Thoracic aorta (tissue), 2 donors: Measurements from ENCODE around the gene B9D1. TPM values are rescaled to one million over a fixed set of nuclear protein-coding genes. Genes with fewer than 3 reads are reported as not detected.
A peak's percentile ranks its signal among the peaks of the same experiment; 100 is the strongest.

Experiments used
- ATAC-seq: fragments of 150-250 bp; one replicate; pipeline ENCODE4 v1.8.0; 2017; ENCODE audit warnings: low read depth; ENCODE audit not compliant: insufficient number of reproducible peaks, low FRiP score
- DNase-seq: peaks from one replicate; pipeline ENCODE4 v3.0.0-alpha.2; 2020; ENCODE audit warnings: low spot score
- H3K27ac ChIP-seq, 2 donors: fragments of 200-600 bp; sonication (generic); 1 replicate in 1 of 2; 2 replicates in 1 of 2; pipeline ENCODE4 v1.5.1; 2016; ENCODE audit warnings: mild to moderate bottlenecking in 2 of 2, moderate library complexity in 2 of 2
- H3K27me3 ChIP-seq: fragments of 200-600 bp; sonication (generic); replicated peaks from 2 replicates; pipeline ENCODE4 v1.6.0; 2016; ENCODE audit warnings: mild to moderate bottlenecking; ENCODE audit not compliant: insufficient read depth
- H3K36me3 ChIP-seq: fragments of 200-600 bp; sonication (generic); one replicate; pipeline ENCODE4 v1.5.1; 2016
- H3K4me1 ChIP-seq, 2 donors: fragments of 200-600 bp; sonication (generic); 1 replicate in 1 of 2; 2 replicates in 1 of 2; pipeline versions ENCODE4 v1.5.1 to v1.6.0; 2016; ENCODE audit warnings: low read depth in 2 of 2, mild to moderate bottlenecking in 1 of 2; ENCODE audit not compliant: control insufficient read depth in 1 of 2
- H3K4me3 ChIP-seq: fragments of 200-600 bp; sonication (generic); 2 replicates; pipeline ENCODE4 v1.5.1; 2016; ENCODE audit warnings: mild to moderate bottlenecking
- H3K9me3 ChIP-seq: fragments of 200-600 bp; sonication (generic); 2 replicates; pipeline ENCODE4 v1.5.1; 2016
- CTCF ChIP-seq: fragments of 200-600 bp; sonication (generic); IDR thresholded peaks from one replicate; pipeline ENCODE4 v1.5.1; 2019; ENCODE audit warnings: antibody characterized with exemption
- total RNA-seq, 2 donors: library from RNA; depleted of rRNA; stranded (reverse); fragments of >200 nt; gene quantifications; one replicate each; pipeline versions ENCODE4 v1.1.0 to v1.2.3, GENCODE V29; 2016

Gene B9D1
- total RNA-seq, 2 donors from 2014 or later = 6.3 to 33.4 TPM

- Histone ChIP-seq H3K27ac (peak overlapping the region; percentile 77 to 87), H3K4me3 (no peak overlapping the region), H3K36me3 (no peaks in the 10 kb centered on the region), H3K9me3 (no peaks in the 10 kb centered on the region), H3K27me3 (no peaks in the 10 kb centered on the region), H3K4me1 (peaks cover 19 to 36% of the 10 kb centered on the region in 2 donors)
- peak; percentile 83 for DNase-seq
- no peak for TF ChIP-seq CTCF
- ATAC-seq = peak; percentile 64
Observed at GRCh38 chr17:19346351-19347255, 15.9 kb downstream of the B9D1 start.

GRCh38 chr17:19345486-19346350 is 16.8 kb downstream of the B9D1 start:
- DNase-seq = no peak
- no peaks in the 10 kb centered on the region for H3K9me3 ChIP-seq
- peaks cover 19 to 36% of the 10 kb centered on the region in 2 donors for H3K4me1 ChIP-seq
- peak overlapping the region; percentile 77 to 87 for H3K27ac ChIP-seq
- no peak overlapping the region for H3K4me3 ChIP-seq
- no peaks in the 10 kb centered on the region for H3K36me3 ChIP-seq
- H3K27me3 ChIP-seq = no peaks in the 10 kb centered on the region
- no peak for ATAC-seq
- no peak for TF ChIP-seq CTCF

GRCh38 chr17:19345067-19345460 is 17.5 kb downstream of the B9D1 start:
- Histone ChIP-seq H3K4me1 (peaks cover 19 to 36% of the 10 kb centered on the region in 2 donors), H3K4me3 (no peak overlapping the region), H3K27me3 (no peaks in the 10 kb centered on the region), H3K27ac (peak overlapping the region; percentile 77 to 87), H3K9me3 (no peaks in the 10 kb centered on the region), H3K36me3 (no peaks in the 10 kb centered on the region)
- ATAC-seq (no peak), DNase-seq (no peak)
- TF ChIP-seq CTCF = no peak

GRCh38 chr17:19344311-19345066 is 18.0 kb downstream of the B9D1 start:
- H3K4me1 ChIP-seq = peaks cover 19 to 36% of the 10 kb centered on the region in 2 donors
- no peaks in the 10 kb centered on the region for H3K9me3 ChIP-seq
- no peak overlapping the region for H3K4me3 ChIP-seq
- no peak for TF ChIP-seq CTCF
- H3K36me3 ChIP-seq = no peaks in the 10 kb centered on the region
- no peaks in the 10 kb centered on the region for H3K27me3 ChIP-seq
- no peak for ATAC-seq
- no peak for DNase-seq
- no peak overlapping the region for H3K27ac ChIP-seq
